ENCODE measurements around the gene DPH1.

The DPH1 gene

GRCh38 chr17:2050300-2051060, 20.5 kb downstream of the DPH1 start:
- no peak for DNase-seq (ENCODE audit: low read depth)

GRCh38 chr17:2051061-2051932, 21.3 kb downstream of the DPH1 start:
- no peak for DNase-seq (ENCODE audit: low read depth)

- DNase-seq (ENCODE audit: low read depth): no peak
These were observed 22.1 kb downstream of the DPH1 start for GRCh38 chr17:2051933-2052559.

- no peak for DNase-seq (ENCODE audit: low read depth)
These were observed 23.7 kb downstream of the DPH1 start for GRCh38 chr17:2053380-2054261.

GRCh38 chr17:2054262-2054511, 24.2 kb downstream of the DPH1 start:
- DNase-seq (ENCODE audit: low read depth): no peak

GRCh38 chr17:2054512-2055291, 24.7 kb downstream of the DPH1 start, which contains the start of gene HIC1:
Gene HIC1, plus strand, starts transcription at chr17:2055103. Its CDS starts 1,588 bp downstream, at chr17:2056691.
- DNase-seq (ENCODE audit: low read depth): no peak

GRCh38 chr17:2055292-2056205, 25.6 kb downstream of the DPH1 start:
- DNase-seq (ENCODE audit: low read depth): no peak

- no peak for DNase-seq (ENCODE audit: low read depth)
These were observed 26.5 kb downstream of the DPH1 start for GRCh38 chr17:2056206-2057174.

GRCh38 chr17:2057175-2057759, 27.3 kb downstream of the DPH1 start:
- no peak for DNase-seq (ENCODE audit: low read depth)

GRCh38 chr17:2057760-2058585, 28.0 kb downstream of the DPH1 start:
- no peak for DNase-seq (ENCODE audit: low read depth)

- DNase-seq (ENCODE audit: low read depth): no peak
These were observed 28.9 kb downstream of the DPH1 start for GRCh38 chr17:2058586-2059546.

GRCh38 chr17:2059547-2060384, 29.8 kb downstream of the DPH1 start:
- DNase-seq (ENCODE audit: low read depth): no peak

- DNase-seq (ENCODE audit: low read depth): no peak
These were observed 30.4 kb downstream of the DPH1 start for GRCh38 chr17:2060385-2060658.

GRCh38 chr17:2060681-2061440, 30.9 kb downstream of the DPH1 start:
- no peak for DNase-seq (ENCODE audit: low read depth)

GRCh38 chr17:2061441-2061958, 31.5 kb downstream of the DPH1 start:
- DNase-seq (ENCODE audit: low read depth): no peak
